ENCODE measurements around the gene HOXA11.

The HOXA11 gene

GRCh38 chr7:27144781-27145164 is 40.3 kb downstream of the HOXA11 start:
- peak; percentile 70 for DNase-seq

GRCh38 chr7:27143950-27144780 is 40.9 kb downstream of the HOXA11 start:
- DNase-seq = peak; percentile 72

- DNase-seq = peak; percentile 96
These were observed 41.7 kb downstream of the HOXA11 start, which contains the start of gene HOXA5 for GRCh38 chr7:27143023-27143949. TSS of gene HOXA5 (minus strand) at chr7:27143681. CDS start at chr7:27143607, 74 bp downstream.

DNA sequence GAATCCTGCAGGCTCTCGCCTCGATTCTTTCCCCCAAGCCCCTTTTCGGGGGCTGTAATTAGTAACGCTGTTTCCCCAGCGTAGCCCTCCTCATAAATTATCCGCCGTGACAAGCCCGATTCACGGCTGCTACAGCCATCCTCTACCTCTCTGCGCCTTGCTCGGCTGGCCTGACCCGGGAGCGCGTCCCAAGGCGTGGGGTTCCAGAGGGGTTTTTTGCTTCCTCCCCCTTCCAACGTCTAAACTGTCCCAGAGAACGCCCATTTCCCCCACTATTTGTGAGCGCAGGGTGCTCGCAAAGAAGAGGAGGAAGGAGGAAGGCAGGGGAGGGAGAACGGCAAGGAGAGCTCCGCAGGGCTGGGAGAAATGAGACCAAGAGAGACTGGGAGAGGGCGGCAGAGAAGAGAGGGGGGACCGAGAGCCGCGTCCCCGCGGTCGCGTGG is 42.4 kb downstream of the HOXA11 start:
- peak; percentile 68 for DNase-seq

GRCh38 chr7:27141923-27142579 is 43.0 kb downstream of the HOXA11 start:
- DNase-seq = peak; percentile 58

DNA sequence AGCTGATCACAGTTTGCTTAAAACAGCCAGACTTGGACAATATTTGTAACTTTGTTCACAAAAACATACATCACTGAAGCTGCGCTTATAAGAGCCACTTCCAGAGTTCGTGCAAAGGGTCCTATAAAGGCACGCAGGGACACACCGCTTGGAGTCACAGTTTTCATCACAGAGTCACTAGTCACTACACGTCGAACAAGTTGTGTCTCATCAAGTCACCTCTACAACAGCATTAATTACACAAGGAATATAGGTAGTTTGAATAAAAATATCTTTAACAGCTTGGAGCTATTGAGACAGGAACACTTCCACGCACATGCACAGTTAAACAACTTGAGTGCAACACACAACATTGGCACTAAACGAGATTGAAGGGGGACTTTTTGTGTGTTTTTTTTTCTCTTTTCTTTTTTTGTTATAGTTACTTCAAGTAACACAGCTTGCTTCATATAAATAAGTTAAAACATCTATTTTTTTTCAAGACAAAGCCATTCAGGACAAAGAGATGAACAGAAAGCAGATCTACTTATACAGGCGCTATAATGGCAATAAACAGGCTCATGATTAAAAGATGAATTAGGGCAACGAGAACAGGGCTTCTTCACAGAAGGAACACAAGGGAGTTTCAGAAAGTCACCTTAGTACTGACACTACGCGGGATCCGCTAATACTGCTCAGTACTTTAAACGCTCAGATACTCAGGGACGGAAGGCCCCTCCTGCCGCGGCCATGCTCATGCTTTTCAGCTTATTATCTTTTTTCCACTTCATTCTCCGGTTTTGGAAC is 43.7 kb downstream of the HOXA11 start:
- DNase-seq = no peak

- DNase-seq = no peak
These were observed 44.7 kb downstream of the HOXA11 start for GRCh38 chr7:27140126-27140857.

DNA sequence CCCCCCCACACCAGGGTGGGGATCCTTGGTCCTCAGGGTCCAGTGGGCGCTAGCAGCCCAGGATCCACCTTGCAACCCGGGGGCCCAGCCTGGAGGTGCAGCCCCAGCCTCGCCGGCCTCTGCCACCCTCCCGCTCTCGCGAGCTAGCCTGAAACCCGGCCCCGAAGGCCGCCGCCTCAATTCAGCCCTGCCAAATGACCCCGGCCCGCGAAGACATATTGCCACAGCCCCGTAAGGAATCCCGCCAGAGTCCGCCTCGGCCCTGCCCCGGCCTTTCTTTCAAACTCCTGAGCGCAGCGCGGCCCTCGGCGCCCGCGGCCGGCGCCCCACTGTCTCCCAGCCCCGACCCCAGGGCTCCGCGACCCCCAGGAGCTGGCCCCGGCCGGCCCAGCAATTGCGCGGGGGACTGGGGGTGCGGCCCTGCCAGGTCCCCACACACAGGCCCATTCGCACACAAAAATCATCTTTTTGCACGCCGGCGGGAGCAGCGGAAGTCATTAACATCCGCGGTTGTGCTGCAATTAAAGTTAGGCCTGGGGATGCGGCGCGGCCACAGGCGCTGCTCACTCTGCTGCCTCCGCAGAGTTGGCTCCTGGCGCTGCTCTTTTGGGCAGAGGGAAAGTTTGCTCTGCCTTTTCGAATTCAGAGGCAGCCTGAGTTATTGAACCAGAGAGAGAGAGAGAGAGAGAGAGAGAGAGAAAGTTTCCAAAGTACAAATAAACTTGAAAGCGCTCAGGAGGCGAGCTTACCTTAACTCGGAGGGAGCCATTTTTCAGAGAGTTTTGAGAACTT is 45.5 kb downstream of the HOXA11 start:
- DNase-seq = no peak

- DNase-seq = no peak
These were observed 46.1 kb downstream of the HOXA11 start for GRCh38 chr7:27138985-27139333.

- no peak for DNase-seq
These were observed 46.6 kb downstream of the HOXA11 start for GRCh38 chr7:27138472-27138871.

GRCh38 chr7:27137640-27138315 is 47.3 kb downstream of the HOXA11 start:
- DNase-seq = no peak

DNA sequence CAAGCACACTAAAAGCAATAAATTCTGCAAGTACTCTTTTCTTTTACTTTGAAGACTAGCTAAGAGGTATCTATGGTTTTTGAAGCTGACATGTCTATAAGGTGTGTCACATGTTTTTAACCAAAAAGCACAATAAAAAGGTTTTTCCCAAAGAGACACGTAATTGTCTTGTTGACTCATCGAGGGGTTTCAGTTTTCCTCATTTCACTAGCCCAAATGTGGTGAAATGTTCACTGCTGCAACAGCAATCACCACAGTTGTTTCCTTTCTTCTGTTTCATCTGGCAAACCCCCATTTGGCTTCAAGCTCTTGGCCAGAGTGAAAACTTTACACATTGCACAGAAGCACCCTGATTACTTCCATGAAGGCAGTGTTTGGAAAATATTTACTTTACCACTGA is 50.6 kb downstream of the HOXA11 start:
- no peak for DNase-seq

DNA sequence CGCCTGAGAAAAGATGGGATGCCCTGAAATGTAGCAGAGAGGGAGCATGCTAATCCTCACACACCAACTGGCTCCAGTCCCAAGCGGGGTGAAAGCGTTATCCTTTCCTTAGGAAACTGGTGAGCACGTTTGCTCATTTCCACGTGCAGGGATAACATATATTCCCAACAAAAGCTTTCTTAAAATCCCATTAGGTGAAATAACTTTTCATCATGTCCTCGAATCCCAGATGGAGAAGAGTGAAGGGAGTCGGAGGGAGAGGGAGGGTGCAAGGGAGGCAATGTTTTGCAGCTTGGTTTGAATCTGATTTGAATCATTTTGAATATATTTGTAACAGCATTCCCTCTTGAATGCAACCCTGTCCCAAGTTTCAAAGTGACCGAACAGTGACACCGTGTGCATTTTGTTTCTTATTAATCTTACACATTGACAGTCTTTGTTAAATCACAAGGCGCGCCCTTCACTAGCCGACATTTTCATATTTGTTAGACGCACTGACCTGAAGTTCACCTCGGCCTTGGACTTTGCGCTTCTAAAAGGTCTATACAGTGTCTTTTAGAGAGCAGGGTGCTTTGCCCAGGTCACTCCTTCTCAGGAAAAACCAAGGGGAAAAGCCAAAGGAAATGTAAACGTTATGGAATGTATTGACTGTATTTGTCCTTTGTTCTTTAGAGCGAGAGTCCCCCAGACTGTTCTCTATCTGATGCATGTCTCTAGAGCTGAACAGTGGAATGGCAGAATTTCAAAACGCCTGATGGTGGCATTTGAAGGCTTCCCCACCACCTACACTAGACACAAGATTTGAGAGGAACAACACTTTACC is 51.4 kb downstream of the HOXA11 start:
- DNase-seq = no peak

- DNase-seq = no peak
These were observed 52.1 kb downstream of the HOXA11 start for GRCh38 chr7:27132978-27133377.

GRCh38 chr7:27132214-27132613 is 52.8 kb downstream of the HOXA11 start:
- no peak for DNase-seq

GRCh38 chr7:27131390-27131819 is 53.6 kb downstream of the HOXA11 start:
- no peak for DNase-seq
